RKO (cell line): ENCODE measurements around the gene RDH5.

ENCODE experiments used
- DNase-seq: peaks from one replicate; pipeline ENCODE4 v3.0.0-alpha.2; 2016; ENCODE audit warnings: low spot score

RDH5 gene

GRCh38 chr12:55696141-55696540 is 24.1 kb upstream of the RDH5 start:
- no peak for DNase-seq

GRCh38 chr12:55696796-55697462 is 23.3 kb upstream of the RDH5 start:
- no peak for DNase-seq

GRCh38 chr12:55697686-55698085 is 22.5 kb upstream of the RDH5 start:
- no peak for DNase-seq

- DNase-seq: no peak
Observed at GRCh38 chr12:55698241-55698955, 21.8 kb upstream of the RDH5 start.

GRCh38 chr12:55698965-55699364 is 21.2 kb upstream of the RDH5 start:
- no peak for DNase-seq

GRCh38 chr12:55699471-55700055 is 20.6 kb upstream of the RDH5 start:
- DNase-seq: no peak

- no peak for DNase-seq
Observed at GRCh38 chr12:55700255-55701018, 19.8 kb upstream of the RDH5 start.

GRCh38 chr12:55702861-55703260 is 17.3 kb upstream of the RDH5 start:
- no peak for DNase-seq

- no peak for DNase-seq
Observed at GRCh38 chr12:55703288-55703687, 16.9 kb upstream of the RDH5 start.

- DNase-seq: no peak
Observed at GRCh38 chr12:55703901-55704761, 16.1 kb upstream of the RDH5 start.

- no peak for DNase-seq
Observed at GRCh38 chr12:55704824-55705718, 15.1 kb upstream of the RDH5 start.

GRCh38 chr12:55705782-55706402 is 14.3 kb upstream of the RDH5 start:
- DNase-seq: no peak

- DNase-seq: no peak
Observed at GRCh38 chr12:55706568-55707218, 13.5 kb upstream of the RDH5 start.

- DNase-seq: no peak
Observed at GRCh38 chr12:55707219-55707671, 12.9 kb upstream of the RDH5 start.

GRCh38 chr12:55707841-55708694 is 12.1 kb upstream of the RDH5 start, which contains the start of gene ITGA7:
ITGA7 (minus strand) TSS chr12:55707904; CDS start chr12:55707682, 222 bp downstream.
- no peak for DNase-seq

GRCh38 chr12:55708695-55709233 is 11.4 kb upstream of the RDH5 start:
- no peak for DNase-seq

- DNase-seq: no peak
Observed at GRCh38 chr12:55711786-55712553, 8.2 kb upstream of the RDH5 start.
